Fibroblast of lung (primary cell): Measurements from ENCODE around the gene SCYGR3.

Source experiments
- CTCF ChIP-seq, 2 donors: IDR thresholded peaks in 1 of 2; conservative IDR thresholded peaks in 1 of 2; 1 replicate in 1 of 2; 2 replicates in 1 of 2; pipeline ENCODE4 v1.5.1; 2011 to 2012; ENCODE audit warnings: low read length in 2 of 2, control low read depth in 1 of 2, inconsistent platforms in 1 of 2, low read depth in 1 of 2, mild to moderate bottlenecking in 1 of 2
- EZH2 ChIP-seq: IDR thresholded peaks from 2 replicates; pipeline ENCODE4 v1.5.1; 2012; ENCODE audit warnings: low read length, control low read depth, mild to moderate bottlenecking; ENCODE audit errors: missing control alignments

DNA sequence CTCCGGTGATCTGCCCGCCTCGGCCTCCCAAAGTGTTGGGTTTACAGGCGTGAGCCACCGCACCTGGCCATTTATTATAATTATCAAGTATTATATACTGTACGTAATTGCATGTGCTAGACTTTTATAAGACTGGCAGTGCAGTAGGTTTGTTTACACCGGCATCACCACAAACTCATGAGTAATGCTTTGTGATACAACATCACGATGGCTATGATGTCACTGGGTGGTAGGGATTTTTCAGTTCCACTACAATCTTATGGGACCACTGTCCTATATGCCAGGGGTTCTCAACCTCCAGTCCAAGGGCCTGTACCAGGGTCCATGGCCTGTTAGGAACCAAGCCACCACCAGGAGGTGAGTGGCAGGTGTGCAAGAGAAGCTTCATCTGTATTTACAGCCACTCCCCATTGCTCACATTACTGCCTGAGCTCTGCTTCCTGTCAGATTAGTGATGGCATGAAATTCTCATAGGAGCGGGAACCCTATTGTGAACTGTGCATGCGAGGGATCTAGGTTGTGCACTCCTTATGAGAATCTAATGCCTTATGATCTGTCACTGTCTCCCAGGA, 12.0 kb upstream of the SCYGR3 start:
- TF ChIP-seq CTCF (conservative IDR thresholded peaks at IDR 0.05 in 1 of 2, IDR thresholded peaks at IDR 0.05 in 1 of 2; ENCODE audit: low read depth in 1 of 2, low read length in 2 of 2) (no peak), EZH2 (no peak)
